GM21381 (cell line): ENCODE data around the gene ADAMTS9.

Experiments used
- ATAC-seq: cut with Tn5 transposase; IDR thresholded peaks from one replicate; pipeline ENCODE4 v1.9.1; 2021; ENCODE audit warnings: mild to moderate bottlenecking, moderate library complexity; ENCODE audit not compliant: unreplicated experiment

The ADAMTS9 gene

GRCh38 chr3:64625381-64625780 lies 62.4 kb downstream of the ADAMTS9 start:
- no peak for ATAC-seq

GRCh38 chr3:64623125-64623524 lies 64.7 kb downstream of the ADAMTS9 start:
- no peak for ATAC-seq

- no peak for ATAC-seq
These were observed 65.9 kb downstream of the ADAMTS9 start for GRCh38 chr3:64621726-64622395.

- ATAC-seq: no peak
These were observed 66.5 kb downstream of the ADAMTS9 start for GRCh38 chr3:64621275-64621674.

GRCh38 chr3:64620020-64620419 lies 67.8 kb downstream of the ADAMTS9 start:
- ATAC-seq: no peak

- no peak for ATAC-seq
These were observed 68.6 kb downstream of the ADAMTS9 start for GRCh38 chr3:64619216-64619615.

GRCh38 chr3:64617610-64618009 lies 70.2 kb downstream of the ADAMTS9 start:
- no peak for ATAC-seq

- ATAC-seq: no peak
These were observed 70.8 kb downstream of the ADAMTS9 start for GRCh38 chr3:64616953-64617352.

- ATAC-seq: no peak
These were observed 74.8 kb downstream of the ADAMTS9 start for GRCh38 chr3:64612916-64613526.

GRCh38 chr3:64612082-64612860 lies 75.5 kb downstream of the ADAMTS9 start:
- no peak for ATAC-seq

GRCh38 chr3:64608741-64609140 lies 79.1 kb downstream of the ADAMTS9 start:
- no peak for ATAC-seq

GRCh38 chr3:64607032-64607551 lies 80.7 kb downstream of the ADAMTS9 start:
- ATAC-seq: no peak

GRCh38 chr3:64604313-64604712 lies 83.5 kb downstream of the ADAMTS9 start:
- ATAC-seq: no peak

GRCh38 chr3:64601824-64602223 lies 86.0 kb downstream of the ADAMTS9 start:
- ATAC-seq: no peak

GRCh38 chr3:64600246-64600950 lies 87.4 kb downstream of the ADAMTS9 start:
- ATAC-seq: no peak

GRCh38 chr3:64599651-64600050 lies 88.1 kb downstream of the ADAMTS9 start:
- no peak for ATAC-seq

- no peak for ATAC-seq
These were observed 92.5 kb downstream of the ADAMTS9 start for GRCh38 chr3:64595253-64595694.

GRCh38 chr3:64594134-64594533 lies 93.7 kb downstream of the ADAMTS9 start:
- ATAC-seq: no peak

GRCh38 chr3:64593350-64593749 lies 94.5 kb downstream of the ADAMTS9 start:
- no peak for ATAC-seq

GRCh38 chr3:64591615-64592014 lies 96.2 kb downstream of the ADAMTS9 start:
- no peak for ATAC-seq

GRCh38 chr3:64588380-64588779 lies 99.4 kb downstream of the ADAMTS9 start:
- no peak for ATAC-seq
